Stimulated activated CD8-positive, alpha-beta memory T cell treated with anti-CD3 and anti-CD28 coated beads, Interleukin-7, amount 100 ng/mL, for 1 hour (primary cell): ENCODE measurements around the gene PDX1.

Source experiments
- DNase-seq, 2 donors: peaks; one replicate each; pipeline ENCODE4 v3.0.0-alpha.2; 2020; ENCODE audit warnings: low read depth in 2 of 2

Gene PDX1

GRCh38 chr13:27919934-27920676 lies at the start of gene PDX1:
TSS of gene PDX1 (plus strand) at chr13:27920000. CDS start at chr13:27920139, 139 bp downstream.
- no peak for DNase-seq

- DNase-seq: no peak
Observed at GRCh38 chr13:27878274-27878673, 41.5 kb upstream of the PDX1 start.

GRCh38 chr13:27889471-27889870 lies 30.3 kb upstream of the PDX1 start:
- no peak for DNase-seq

- no peak for DNase-seq
Observed at GRCh38 chr13:27896726-27897125, 23.1 kb upstream of the PDX1 start.

- no peak for DNase-seq
Observed at GRCh38 chr13:27904719-27905118, 15.1 kb upstream of the PDX1 start.

GRCh38 chr13:27905650-27906049 lies 14.2 kb upstream of the PDX1 start:
- no peak for DNase-seq

GRCh38 chr13:27907121-27907787 lies 12.5 kb upstream of the PDX1 start:
- no peak for DNase-seq

GRCh38 chr13:27909378-27909777 lies 10.4 kb upstream of the PDX1 start:
- DNase-seq: no peak

GRCh38 chr13:27911521-27911920 lies 8.3 kb upstream of the PDX1 start:
- DNase-seq: no peak

- no peak for DNase-seq
Observed at GRCh38 chr13:27913160-27913559, 6.6 kb upstream of the PDX1 start.

- no peak for DNase-seq
Observed at GRCh38 chr13:27915301-27916207, 4.2 kb upstream of the PDX1 start.

GRCh38 chr13:27917121-27917947 lies 2.5 kb upstream of the PDX1 start:
- DNase-seq: no peak

GRCh38 chr13:27918041-27918917 lies 1.5 kb upstream of the PDX1 start:
- no peak for DNase-seq

GRCh38 chr13:27918918-27919658 lies 712 bp upstream of the PDX1 start:
- no peak for DNase-seq

- no peak for DNase-seq
Observed at GRCh38 chr13:27919659-27919933, 204 bp upstream of the PDX1 start.

- no peak for DNase-seq
Observed at GRCh38 chr13:27920677-27921420, 1.0 kb downstream of the PDX1 start.

GRCh38 chr13:27921421-27921960 lies 1.7 kb downstream of the PDX1 start:
- no peak for DNase-seq

- DNase-seq: no peak
Observed at GRCh38 chr13:27921961-27922882, 2.4 kb downstream of the PDX1 start.
